Left ventricle myocardium inferior (tissue), 1 donor: Measurements from ENCODE around the gene ZBTB49. TPM values are rescaled to one million over a fixed set of nuclear protein-coding genes. Genes with fewer than 3 reads are reported as not detected.

ENCODE experiments used
- DNase-seq: peaks from one replicate; pipeline ENCODE4 v3.0.0-alpha.2; 2020
- H3K27ac ChIP-seq: fragments of 200-600 bp; replicated peaks from 2 replicates; pipeline ENCODE4 v1.8.0; 2021
- H3K27me3 ChIP-seq: fragments of 200-600 bp; 2 replicates; pipeline ENCODE4 v1.8.0; 2021; ENCODE audit warnings: low read depth
- H3K36me3 ChIP-seq: fragments of 200-600 bp; 2 replicates; pipeline ENCODE4 v1.8.0; 2021
- H3K4me1 ChIP-seq: fragments of 200-600 bp; 2 replicates; pipeline ENCODE4 v1.8.0; 2021
- H3K4me3 ChIP-seq: fragments of 200-600 bp; 2 replicates; pipeline ENCODE4 v1.8.0; 2021; ENCODE audit warnings: mild to moderate bottlenecking, moderate library complexity
- H3K9me3 ChIP-seq: fragments of 200-600 bp; replicated peaks from 2 replicates; pipeline ENCODE4 v1.8.0; 2021
- CTCF ChIP-seq: fragments of 200-600 bp; IDR thresholded peaks from 2 replicates; pipeline ENCODE4 v1.8.0; 2021; ENCODE audit warnings: antibody characterized with exemption, mild to moderate bottlenecking, borderline replicate concordance
- intact Hi-C: fragments of 100-400 bp; cut with micrococcal nuclease; formaldehyde crosslinking; loops from one replicate; pipeline ENCODE4 v1.11.0; 2022
- total RNA-seq: library from RNA; stranded (reverse); fragmentation: NEBNext Ultra II Directional; extraction: Animal tissue kit (Norgen Biotek cat#: 25700); gene quantifications from one replicate; pipeline ENCODE4 v1.2.1, GENCODE V29; 2021
- donor health status: DM: no; HTN: yes; CAD: no; lungs with severe emphysema.

Gene ZBTB49
- total RNA-seq, 1 donor from 2014 or later = 1.9 TPM

GRCh38 chr4:4271912-4272311 lies 18.1 kb upstream of the ZBTB49 start:
- DNase-seq = no peak
- no peaks in the 10 kb centered on the region for H3K4me1 ChIP-seq
- no peak overlapping the region for H3K4me3 ChIP-seq
- no peak overlapping the region for H3K27ac ChIP-seq
- no peak for TF ChIP-seq CTCF
- no peaks in the 10 kb centered on the region for H3K27me3 ChIP-seq
- intact Hi-C loops = no loop called here
- peaks cover 83% of the 10 kb centered on the region for H3K36me3 ChIP-seq
- H3K9me3 ChIP-seq = no peaks in the 10 kb centered on the region

- intact Hi-C loops = no loop called here
- no peak for DNase-seq
- Histone ChIP-seq H3K9me3 (no peaks in the 10 kb centered on the region), H3K27ac (no peak overlapping the region), H3K36me3 (peaks cover 82% of the 10 kb centered on the region), H3K27me3 (no peaks in the 10 kb centered on the region), H3K4me1 (no peaks in the 10 kb centered on the region), H3K4me3 (no peak overlapping the region)
- no peak for TF ChIP-seq CTCF
Observed at GRCh38 chr4:4274226-4274625, 15.8 kb upstream of the ZBTB49 start.

GRCh38 chr4:4277531-4277930 lies 12.5 kb upstream of the ZBTB49 start:
- Histone ChIP-seq H3K4me1 (no peaks in the 10 kb centered on the region), H3K4me3 (no peak overlapping the region), H3K27ac (no peak overlapping the region), H3K36me3 (peaks cover 92% of the 10 kb centered on the region), H3K27me3 (no peaks in the 10 kb centered on the region), H3K9me3 (no peaks in the 10 kb centered on the region)
- intact Hi-C loops = no loop called here
- no peak for TF ChIP-seq CTCF
- DNase-seq = no peak

GRCh38 chr4:4281787-4282186 lies 8.3 kb upstream of the ZBTB49 start:
- no peak for TF ChIP-seq CTCF
- no peak overlapping the region for H3K4me3 ChIP-seq
- H3K27me3 ChIP-seq = no peaks in the 10 kb centered on the region
- no peak overlapping the region for H3K27ac ChIP-seq
- no peaks in the 10 kb centered on the region for H3K9me3 ChIP-seq
- intact Hi-C loops = no loop called here
- peaks cover 17% of the 10 kb centered on the region for H3K4me1 ChIP-seq
- peaks cover 69% of the 10 kb centered on the region for H3K36me3 ChIP-seq
- no peak for DNase-seq

- Histone ChIP-seq H3K27ac (peak overlapping the region; percentile 62), H3K36me3 (peaks cover 40% of the 10 kb centered on the region), H3K27me3 (no peaks in the 10 kb centered on the region), H3K4me1 (peaks cover 32% of the 10 kb centered on the region), H3K4me3 (no peak overlapping the region), H3K9me3 (no peaks in the 10 kb centered on the region)
- intact Hi-C loops = no loop called here
- DNase-seq = no peak
- TF ChIP-seq CTCF = no peak
Observed at GRCh38 chr4:4284827-4285618, 5.0 kb upstream of the ZBTB49 start.
